HL-60 (cell line): ENCODE measurements around the gene PASK.

Experiments used
- DNase-seq, 2 experiments: peaks; one replicate each; pipeline ENCODE4 v3.0.0-alpha.2; 2010 to 2020; ENCODE audit warnings: low read depth in 1 of 2, low spot score in 1 of 2
- H3K27ac ChIP-seq: fragments of 250-450 bp; sonication (Bioruptor Pico); replicated peaks from 2 replicates; pipeline ENCODE4 v1.5.1; 2020; ENCODE audit warnings: mild to moderate bottlenecking, moderate library complexity
- H3K27me3 ChIP-seq: fragments of 250-450 bp; sonication (Bioruptor Pico); 2 replicates; pipeline ENCODE4 v1.5.1; 2021; ENCODE audit warnings: mild to moderate bottlenecking, moderate library complexity; ENCODE audit not compliant: insufficient read depth, poor library complexity, severe bottlenecking
- H3K4me3 ChIP-seq: replicated peaks from 2 replicates; pipeline ENCODE4 v1.5.1; 2011; ENCODE audit warnings: mild to moderate bottlenecking, control low read depth, low read length; ENCODE audit not compliant: insufficient read depth
- CTCF ChIP-seq: IDR thresholded peaks from one replicate; pipeline ENCODE4 v1.5.1; 2011; ENCODE audit warnings: low read length, control low read depth, inconsistent platforms; ENCODE audit not compliant: insufficient read depth
- GABPA ChIP-seq: IDR thresholded peaks from 2 replicates; pipeline ENCODE4 v1.6.1; 2012; ENCODE audit warnings: low read depth
- POLR2AphosphoS5 ChIP-seq: IDR thresholded peaks from 2 replicates; pipeline ENCODE4 v1.6.1; 2012; ENCODE audit warnings: low read depth
- SPI1 ChIP-seq: IDR thresholded peaks from 2 replicates; pipeline ENCODE4 v1.6.1; 2012; ENCODE audit warnings: low read depth, mild to moderate bottlenecking, borderline replicate concordance
- TF ChIP-seq, protein P1 (sequence below): IDR thresholded peaks from 2 replicates; pipeline ENCODE4 v1.6.1; 2012; ENCODE audit warnings: low read depth; ENCODE audit not compliant: insufficient replicate concordance

Gene PASK

GRCh38 chr2:241187101-241187917 is 38.0 kb upstream of the PASK start:
- Histone ChIP-seq H3K27me3 (no peaks in the 10 kb centered on the region), H3K4me3 (no peak overlapping the region), H3K27ac (no peak overlapping the region)
- DNase-seq = no peak
- TF ChIP-seq POLR2AphosphoS5 = no peak

DNA sequence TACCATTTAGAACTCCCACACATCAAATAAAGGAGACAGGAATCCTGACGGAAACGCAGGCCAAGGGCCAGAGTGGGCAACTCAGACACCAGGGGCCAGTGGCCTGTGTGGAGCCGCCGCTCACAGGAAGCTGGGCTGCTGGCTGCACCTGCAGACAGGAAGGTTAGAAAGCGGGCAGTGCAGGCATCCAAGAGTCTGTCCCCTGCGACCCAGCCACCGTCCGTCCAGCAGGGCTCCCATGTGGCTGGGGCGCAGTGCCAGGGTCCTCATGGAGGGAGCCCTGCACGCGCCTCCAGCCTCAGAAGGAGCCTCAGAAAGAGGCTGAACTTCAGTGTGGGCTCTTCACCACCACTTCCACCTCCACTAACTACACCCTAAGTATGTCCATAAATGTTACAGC is 36.7 kb upstream of the PASK start:
- no peak for TF ChIP-seq CTCF
- TF ChIP-seq, protein P1, sequence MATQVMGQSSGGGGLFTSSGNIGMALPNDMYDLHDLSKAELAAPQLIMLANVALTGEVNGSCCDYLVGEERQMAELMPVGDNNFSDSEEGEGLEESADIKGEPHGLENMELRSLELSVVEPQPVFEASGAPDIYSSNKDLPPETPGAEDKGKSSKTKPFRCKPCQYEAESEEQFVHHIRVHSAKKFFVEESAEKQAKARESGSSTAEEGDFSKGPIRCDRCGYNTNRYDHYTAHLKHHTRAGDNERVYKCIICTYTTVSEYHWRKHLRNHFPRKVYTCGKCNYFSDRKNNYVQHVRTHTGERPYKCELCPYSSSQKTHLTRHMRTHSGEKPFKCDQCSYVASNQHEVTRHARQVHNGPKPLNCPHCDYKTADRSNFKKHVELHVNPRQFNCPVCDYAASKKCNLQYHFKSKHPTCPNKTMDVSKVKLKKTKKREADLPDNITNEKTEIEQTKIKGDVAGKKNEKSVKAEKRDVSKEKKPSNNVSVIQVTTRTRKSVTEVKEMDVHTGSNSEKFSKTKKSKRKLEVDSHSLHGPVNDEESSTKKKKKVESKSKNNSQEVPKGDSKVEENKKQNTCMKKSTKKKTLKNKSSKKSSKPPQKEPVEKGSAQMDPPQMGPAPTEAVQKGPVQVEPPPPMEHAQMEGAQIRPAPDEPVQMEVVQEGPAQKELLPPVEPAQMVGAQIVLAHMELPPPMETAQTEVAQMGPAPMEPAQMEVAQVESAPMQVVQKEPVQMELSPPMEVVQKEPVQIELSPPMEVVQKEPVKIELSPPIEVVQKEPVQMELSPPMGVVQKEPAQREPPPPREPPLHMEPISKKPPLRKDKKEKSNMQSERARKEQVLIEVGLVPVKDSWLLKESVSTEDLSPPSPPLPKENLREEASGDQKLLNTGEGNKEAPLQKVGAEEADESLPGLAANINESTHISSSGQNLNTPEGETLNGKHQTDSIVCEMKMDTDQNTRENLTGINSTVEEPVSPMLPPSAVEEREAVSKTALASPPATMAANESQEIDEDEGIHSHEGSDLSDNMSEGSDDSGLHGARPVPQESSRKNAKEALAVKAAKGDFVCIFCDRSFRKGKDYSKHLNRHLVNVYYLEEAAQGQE = no peak
- no peak for TF ChIP-seq GABPA
- no peak for TF ChIP-seq SPI1
- TF ChIP-seq POLR2AphosphoS5 = no peak
- Histone ChIP-seq H3K27me3 (no peaks in the 10 kb centered on the region), H3K4me3 (no peak overlapping the region), H3K27ac (no peak overlapping the region)
- DNase-seq = no peak

- DNase-seq = no peak
- no peak overlapping the region for H3K4me3 ChIP-seq
- H3K27ac ChIP-seq = no peak overlapping the region
- TF ChIP-seq SPI1 (no peak), GABPA (no peak), POLR2AphosphoS5 (no peak), CTCF (no peak)
- TF ChIP-seq, protein P1 = no peak
- no peaks in the 10 kb centered on the region for H3K27me3 ChIP-seq
Measured at GRCh38 chr2:241184901-241185300, 35.6 kb upstream of the PASK start.

GRCh38 chr2:241183221-241183620 is 33.9 kb upstream of the PASK start:
- Histone ChIP-seq H3K27me3 (no peaks in the 10 kb centered on the region), H3K27ac (no peak overlapping the region), H3K4me3 (no peak overlapping the region)
- TF ChIP-seq GABPA = no peak
- no peak for TF ChIP-seq POLR2AphosphoS5
- TF ChIP-seq, protein P1 = no peak
- TF ChIP-seq CTCF = no peak
- no peak for TF ChIP-seq SPI1
- no peak for DNase-seq
